Ovary (tissue), 3 donors: Measurements from ENCODE around the gene PDXDC1.

Experiments used
- CTCF ChIP-seq, 3 donors: fragments of 450-650 bp in 2 of 3; fragments of 200-600 bp in 1 of 3; IDR thresholded peaks; one replicate each; pipeline versions ENCODE4 v1.5.1 to v1.8.0; 2016 to 2022; ENCODE audit warnings: antibody characterized with exemption in 3 of 3, mild to moderate bottlenecking in 1 of 3
- EP300 ChIP-seq: sonication (generic); formaldehyde crosslinking; IDR thresholded peaks from one replicate; pipeline ENCODE4 v1.6.1; 2017; ENCODE audit warnings: antibody characterized with exemption
- POLR2A ChIP-seq: fragments of 450-650 bp; IDR thresholded peaks from one replicate; pipeline ENCODE4 v1.6.1; 2017; ENCODE audit warnings: antibody characterized with exemption, mild to moderate bottlenecking, moderate library complexity
- donor health status: DM: no; HTN: no; CAD: no.

- TF ChIP-seq CTCF (IDR thresholded peaks at IDR 0.05): no peak
- no peak for TF ChIP-seq POLR2A
- no peak for TF ChIP-seq EP300
Measured at GRCh38 chr16:14961405-14962186, 13.2 kb upstream of the PDXDC1 start.
